ENCODE data around the gene ELFN1. TPM values are rescaled to one million over a fixed set of nuclear protein-coding genes. Genes with fewer than 3 reads are reported as not detected.
A peak's percentile ranks its signal among the peaks of the same experiment; 100 is the strongest.

ELFN1 gene
- polyA plus RNA-seq, 1 of the 3 experiments (the other 2 are of a cell fraction), result 0.05 TPM

- TF ChIP-seq FOXM1 (IDR thresholded peaks at IDR 0.05; ENCODE audit: low read depth) (no peak), TCF12 (IDR thresholded peaks at IDR 0.05) (no peak), MXI1 (IDR thresholded peaks at IDR 0.05; ENCODE audit: low read depth, low read length) (no peak), USF2 (IDR thresholded peaks at IDR 0.05; ENCODE audit: borderline replicate concordance, low read depth, low read length) (no peak), MEF2A (IDR thresholded peaks at IDR 0.05; ENCODE audit: borderline replicate concordance, low read depth) (no peak), RXRA (IDR thresholded peaks at IDR 0.05; ENCODE audit: borderline replicate concordance, low read depth) (no peak), EZH2phosphoT487 (IDR thresholded peaks at IDR 0.05; ENCODE audit: borderline replicate concordance, low read depth) (no peak), SIN3A (IDR thresholded peaks at IDR 0.05; ENCODE audit: borderline replicate concordance, low read depth, low read length) (no peak), FOXJ3 (CRISPR knock-in tag; IDR thresholded peaks at IDR 0.05) (no peak), GATA2 (CRISPR knock-in tag; IDR thresholded peaks at IDR 0.05) (no peak), TEAD4 (IDR thresholded peaks at IDR 0.05; ENCODE audit: borderline replicate concordance, insufficient read depth) (no peak), FOSL2 (IDR thresholded peaks at IDR 0.05; ENCODE audit: borderline replicate concordance, low read depth) (no peak), RAD21 (IDR thresholded peaks at IDR 0.05; ENCODE audit: low read length) (no peak)
- TF ChIP-seq, protein P1, sequence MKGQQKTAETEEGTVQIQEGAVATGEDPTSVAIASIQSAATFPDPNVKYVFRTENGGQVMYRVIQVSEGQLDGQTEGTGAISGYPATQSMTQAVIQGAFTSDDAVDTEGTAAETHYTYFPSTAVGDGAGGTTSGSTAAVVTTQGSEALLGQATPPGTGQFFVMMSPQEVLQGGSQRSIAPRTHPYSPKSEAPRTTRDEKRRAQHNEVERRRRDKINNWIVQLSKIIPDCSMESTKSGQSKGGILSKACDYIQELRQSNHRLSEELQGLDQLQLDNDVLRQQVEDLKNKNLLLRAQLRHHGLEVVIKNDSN (IDR thresholded peaks at IDR 0.05; ENCODE audit: borderline replicate concordance, low read depth), result no peak
- H4K20me1 ChIP-seq (ENCODE audit: insufficient read depth), result no peaks in the 10 kb centered on the region
- no peak overlapping the region for H3K4me2 ChIP-seq
- no peak overlapping the region for H3K4me3 ChIP-seq (ENCODE audit: low read depth in 2 of 2, low read length in 1 of 2)
- no peak overlapping the region for H3K27ac ChIP-seq (ENCODE audit: low read depth in 2 of 2, low read length in 1 of 2)
- peaks cover 10% of the 10 kb centered on the region for H3K27me3 ChIP-seq (ENCODE audit: insufficient read depth)
- no peak overlapping the region for H2AFZ ChIP-seq (ENCODE audit: low read depth)
- no peaks in the 10 kb centered on the region for H3K79me2 ChIP-seq (ENCODE audit: insufficient read depth)
- H3K36me3 ChIP-seq (replicated peaks in 1 of 2; ENCODE audit: control insufficient read depth in 1 of 2, insufficient read depth in 2 of 2, low read length in 1 of 2), result peaks cover 0 to 2% of the 10 kb centered on the region in 2 experiments
- ChIA-PET CTCF (interaction anchor here (1.5 kb wide), 2 partner anchors 12 to 31 kb away, joined by 3 to 4 read pairs; no protein-coding TSS in a partner anchor), POLR2A (no interaction called here)
- H3K9me3 ChIP-seq, result peaks cover 14% of the 10 kb centered on the region
- no peak overlapping the region for H3K9ac ChIP-seq
- WGBS (ENCODE audit: low lambda C conversion rate), result 53% methylated on average over 11 of the region's 15 CpGs
- peak; percentile 42 for DNase-seq
- no peaks in the 10 kb centered on the region for H3F3A ChIP-seq (replicated peaks; ENCODE audit: insufficient read depth)
- peaks cover 0 to 49% of the 10 kb centered on the region in 2 experiments; a peak in 1 of 4 replicates for H3K4me1 ChIP-seq (ENCODE audit: control insufficient read depth in 1 of 2, insufficient read depth in 2 of 2, low read depth in 1 of 2, low read length in 1 of 2)
- no peaks in the 10 kb centered on the region for H3K9me2 ChIP-seq
Measured at GRCh38 chr7:1679326-1679965, 9.4 kb downstream of the ELFN1 start.

- peaks cover 0 to 42% of the 10 kb centered on the region in 2 experiments; a peak in 1 of 4 replicates for H3K4me1 ChIP-seq (ENCODE audit: control insufficient read depth in 1 of 2, insufficient read depth in 2 of 2, low read depth in 1 of 2, low read length in 1 of 2)
- H4K20me1 ChIP-seq (ENCODE audit: insufficient read depth), result no peaks in the 10 kb centered on the region
- H2AFZ ChIP-seq (ENCODE audit: low read depth), result no peak overlapping the region
- DNase-seq, result peak; percentile 20
- H3K4me3 ChIP-seq (ENCODE audit: low read depth in 2 of 2, low read length in 1 of 2), result no peak overlapping the region
- 72% methylated on average over 22 of the region's 22 CpGs for WGBS (ENCODE audit: low lambda C conversion rate)
- peaks cover 0 to 2% of the 10 kb centered on the region in 2 experiments for H3K36me3 ChIP-seq (replicated peaks in 1 of 2; ENCODE audit: control insufficient read depth in 1 of 2, insufficient read depth in 2 of 2, low read length in 1 of 2)
- POLR2A ChIA-PET, result no interaction called here
- no peak overlapping the region for H3K4me2 ChIP-seq
- H3K9me2 ChIP-seq, result no peaks in the 10 kb centered on the region
- CTCF ChIA-PET, result interaction anchor here (1.5 kb wide), 2 partner anchors 11 to 30 kb away, joined by 3 to 4 read pairs; no protein-coding TSS in a partner anchor
- no peak overlapping the region for H3K27ac ChIP-seq (ENCODE audit: low read depth in 2 of 2, low read length in 1 of 2)
- no peaks in the 10 kb centered on the region for H3K79me2 ChIP-seq (ENCODE audit: insufficient read depth)
- H3K27me3 ChIP-seq (ENCODE audit: insufficient read depth), result peaks cover 9% of the 10 kb centered on the region
- peaks cover 14% of the 10 kb centered on the region for H3K9me3 ChIP-seq
- H3F3A ChIP-seq (replicated peaks; ENCODE audit: insufficient read depth), result no peaks in the 10 kb centered on the region
- H3K9ac ChIP-seq, result no peak overlapping the region
- no peak for TF ChIP-seq POLR2AphosphoS5 (IDR thresholded peaks at IDR 0.05; ENCODE audit: low read depth, low read length)
- no peak for TF ChIP-seq NRF1 (IDR thresholded peaks at IDR 0.05; ENCODE audit: low read depth, low read length)
- no peak for TF ChIP-seq RFX5 (IDR thresholded peaks at IDR 0.05; ENCODE audit: low read length)
- no peak for TF ChIP-seq JUND (IDR thresholded peaks at IDR 0.05)
- no peak for TF ChIP-seq SIN3A (IDR thresholded peaks at IDR 0.05; ENCODE audit: borderline replicate concordance, low read depth, low read length)
- TF ChIP-seq TCF12 (IDR thresholded peaks at IDR 0.05), result no peak
- TF ChIP-seq RXRA (IDR thresholded peaks at IDR 0.05; ENCODE audit: borderline replicate concordance, low read depth), result no peak
- TF ChIP-seq ELF1 (IDR thresholded peaks at IDR 0.05), result no peak
- no peak for TF ChIP-seq IRF3 (IDR thresholded peaks at IDR 0.05; ENCODE audit: low read depth, low read length)
Measured at GRCh38 chr7:1679966-1680730, 10.1 kb downstream of the ELFN1 start.
